HG02970 (cell line): ENCODE measurements around the gene TLR3.
"Not testable (repeated sequence)": the region's sequence is repeated elsewhere in the genome, so short reads cannot be mapped to it uniquely, and the experiment has no call there.

ENCODE experiments used
- ATAC-seq: cut with Tn5 transposase; IDR thresholded peaks from one replicate; pipeline ENCODE4 v1.9.1; 2021; ENCODE audit warnings: mild to moderate bottlenecking, moderate library complexity, moderate number of reproducible peaks; ENCODE audit not compliant: unreplicated experiment, low FRiP score

TLR3 gene

DNA sequence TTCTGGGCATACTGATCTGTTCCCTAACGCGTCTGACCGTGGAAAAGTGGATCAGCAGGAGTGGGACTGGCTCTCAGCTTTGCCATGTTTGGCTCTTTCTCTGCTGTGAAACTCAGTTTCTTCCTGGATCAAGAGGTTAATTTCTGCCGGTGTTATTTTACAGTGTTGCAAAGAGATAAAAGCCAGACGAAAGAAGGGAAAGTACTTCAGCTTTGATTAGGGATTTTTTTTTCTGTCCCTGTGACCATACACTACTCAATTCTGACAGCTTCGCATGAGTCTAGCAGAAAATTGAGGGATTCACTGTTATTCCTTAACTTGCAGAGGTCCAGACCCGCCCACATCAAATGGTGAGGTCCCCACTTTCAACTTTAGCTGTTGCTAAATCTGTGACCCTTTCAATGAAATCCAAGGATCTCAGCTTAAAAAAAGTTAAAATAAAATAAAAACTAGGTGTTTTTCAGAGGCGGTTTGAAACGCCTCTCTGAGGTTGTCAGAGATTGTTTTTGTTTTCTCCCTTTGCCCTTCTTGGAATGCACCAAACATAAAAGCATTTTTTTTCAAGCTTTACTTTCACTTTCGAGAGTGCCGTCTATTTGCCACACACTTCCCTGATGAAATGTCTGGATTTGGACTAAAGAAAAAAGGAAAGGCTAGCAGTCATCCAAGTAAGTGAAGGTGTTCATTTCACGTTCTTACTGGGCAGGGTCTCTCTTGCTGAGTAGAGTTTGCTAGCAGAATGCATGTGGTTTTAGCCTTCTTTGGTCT is at the start of gene TLR3:
Gene TLR3, plus strand, starts transcription at position 576 of the 768 bp plus-strand sequence. CDS start 7,464 bp downstream, outside the sequence.
- ATAC-seq = no peak

GRCh38 chr4:186019269-186019668 is 49.7 kb upstream of the TLR3 start:
- ATAC-seq = no peak

DNA sequence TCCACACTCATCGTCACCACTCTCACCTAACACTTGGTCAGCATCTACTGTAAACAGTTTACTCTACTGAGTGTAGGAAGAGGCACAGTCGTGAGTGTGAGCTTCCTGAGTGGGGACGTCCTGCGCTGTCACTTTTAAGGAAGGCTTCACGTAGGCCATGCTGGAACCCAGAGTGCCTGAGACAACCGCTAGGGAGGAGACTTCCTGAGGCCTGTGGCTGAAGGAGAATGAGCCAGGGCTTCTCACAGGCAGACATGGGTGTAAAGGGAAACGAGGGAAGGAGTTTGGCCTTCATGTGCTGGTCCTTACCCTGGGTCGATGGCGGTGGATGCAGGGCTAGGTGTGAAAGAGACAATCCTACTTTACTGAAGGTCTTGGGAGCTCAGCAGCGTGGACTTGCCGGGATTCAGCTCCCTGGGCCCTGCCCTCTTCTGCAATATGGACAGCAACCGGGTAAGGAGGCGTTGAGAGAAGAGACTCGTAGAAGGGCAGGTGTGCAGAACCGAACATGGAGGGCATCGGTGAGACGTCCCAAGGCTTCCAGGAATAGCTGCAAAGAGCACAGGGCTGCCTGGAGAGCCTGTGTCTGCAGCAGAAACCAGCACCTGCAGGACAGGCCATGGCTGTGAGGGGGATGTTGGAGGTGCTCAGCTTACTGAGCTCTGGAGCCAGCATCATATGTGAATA is 48.7 kb upstream of the TLR3 start:
- ATAC-seq = no peak

DNA sequence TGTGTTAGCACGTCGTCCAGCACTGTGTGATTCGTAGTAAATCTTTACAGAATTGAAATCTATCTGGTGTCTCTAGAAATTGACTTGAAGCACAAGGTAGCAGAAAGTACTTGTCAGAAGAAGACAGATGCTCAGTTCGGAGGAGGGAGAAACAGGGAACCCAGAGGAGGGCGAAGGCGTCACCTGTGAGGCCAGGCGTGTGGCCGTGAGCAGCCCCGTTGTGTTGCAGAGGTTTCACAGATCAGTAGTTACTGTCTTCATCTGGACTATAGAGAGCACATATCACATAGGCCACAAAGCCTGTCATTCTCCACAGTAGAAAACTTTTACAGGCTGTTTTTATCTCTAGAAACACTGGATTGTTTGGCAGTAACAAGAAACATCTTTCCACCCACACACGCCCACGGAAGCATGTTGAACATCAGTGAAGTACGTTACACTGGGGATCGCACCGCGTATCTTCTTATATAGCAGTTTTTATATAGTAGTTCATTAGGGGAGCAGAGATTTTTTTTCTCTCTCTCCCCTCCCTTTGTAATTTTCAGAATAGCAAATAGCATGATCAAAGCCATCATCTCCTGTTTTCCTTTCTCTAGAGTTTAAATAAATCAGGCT is 48.1 kb upstream of the TLR3 start:
- no peak for ATAC-seq

DNA sequence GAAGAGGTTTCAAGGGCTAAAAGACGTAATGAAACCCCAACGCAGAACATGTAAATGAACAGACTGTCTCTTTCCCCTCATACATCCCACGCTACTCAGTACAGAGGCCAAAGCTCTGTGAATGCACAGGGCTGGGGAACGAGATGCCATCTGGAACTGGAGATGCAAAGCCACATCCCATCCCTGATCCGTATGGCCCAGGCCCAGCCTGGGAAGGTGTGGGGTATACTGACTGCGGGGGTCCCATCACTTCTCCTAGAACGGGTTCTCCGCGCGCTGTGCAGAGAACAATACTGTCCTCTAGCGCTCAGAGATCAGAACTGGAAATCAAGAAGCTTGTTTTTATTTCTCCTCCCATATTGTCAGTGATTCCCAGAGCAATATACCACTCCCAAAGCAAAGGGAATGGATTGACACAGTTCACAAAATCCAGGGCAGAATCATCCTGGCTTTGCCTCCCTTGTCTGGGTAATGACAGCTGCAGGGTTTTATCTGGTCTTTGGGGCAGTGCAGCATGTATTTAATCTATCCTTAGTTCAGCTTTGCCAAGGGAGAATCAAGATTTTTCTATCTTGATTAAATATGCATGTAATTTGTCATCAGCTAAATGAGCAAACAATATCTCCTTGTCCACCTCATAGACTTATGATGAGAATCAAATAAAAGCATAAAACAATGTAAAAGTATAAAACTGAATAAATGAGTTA is 47.3 kb upstream of the TLR3 start:
- no peak for ATAC-seq

DNA sequence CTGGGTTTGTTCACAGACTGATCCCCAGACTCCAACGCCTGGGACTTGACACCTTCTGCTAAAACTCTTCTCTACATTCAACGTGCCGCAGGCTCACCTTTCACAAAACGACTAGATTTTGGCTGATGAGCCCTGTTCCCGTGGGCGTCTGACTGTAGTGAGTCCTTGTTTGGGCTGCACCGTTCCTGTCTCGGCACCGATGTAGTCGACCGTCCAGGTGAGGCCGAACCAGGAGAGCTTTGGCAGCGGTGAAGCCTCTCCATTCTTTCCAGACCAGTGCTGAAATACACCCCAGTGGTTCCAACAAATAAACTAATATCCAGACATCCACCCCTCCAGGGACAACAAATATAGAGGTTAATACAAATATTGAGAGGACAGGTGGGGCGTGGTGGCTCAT is 45.0 kb upstream of the TLR3 start:
- ATAC-seq = no peak

GRCh38 chr4:186024637-186025407 is 44.1 kb upstream of the TLR3 start:
- ATAC-seq = no peak

DNA sequence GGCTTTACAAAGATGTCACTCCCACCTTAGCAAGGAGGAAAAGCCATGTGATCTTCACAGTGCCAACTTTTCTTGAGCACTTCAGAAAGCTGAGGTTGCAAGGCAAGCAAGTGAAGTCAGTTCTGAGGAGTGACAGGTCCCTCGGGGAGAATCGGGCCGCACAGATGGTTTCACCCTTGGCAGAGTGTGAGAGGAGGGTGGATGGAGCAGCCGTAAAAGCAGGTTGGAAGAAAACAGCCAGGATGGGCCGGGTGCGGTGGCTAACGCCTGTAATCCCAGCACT is 43.6 kb upstream of the TLR3 start:
- ATAC-seq = no peak

DNA sequence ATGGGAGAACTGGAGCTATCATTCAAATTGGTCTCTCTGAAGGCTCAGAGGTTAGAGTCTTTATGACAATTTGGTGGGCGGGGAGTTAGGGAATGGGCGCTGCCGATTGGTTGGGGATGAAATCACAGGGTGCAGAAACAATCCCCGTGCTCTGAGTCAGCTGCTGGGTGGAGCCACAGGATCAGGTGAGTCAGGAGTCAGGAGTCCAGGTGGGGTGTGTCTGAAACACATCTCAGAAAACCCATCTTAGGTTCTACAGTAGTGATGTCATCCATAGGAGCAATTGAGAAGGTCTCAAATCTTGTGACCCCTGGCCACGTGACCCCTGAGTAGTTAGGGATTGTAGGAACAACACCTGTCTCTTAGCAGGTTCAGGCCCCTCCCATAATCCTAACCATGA is 41.6 kb upstream of the TLR3 start:
- no peak for ATAC-seq

DNA sequence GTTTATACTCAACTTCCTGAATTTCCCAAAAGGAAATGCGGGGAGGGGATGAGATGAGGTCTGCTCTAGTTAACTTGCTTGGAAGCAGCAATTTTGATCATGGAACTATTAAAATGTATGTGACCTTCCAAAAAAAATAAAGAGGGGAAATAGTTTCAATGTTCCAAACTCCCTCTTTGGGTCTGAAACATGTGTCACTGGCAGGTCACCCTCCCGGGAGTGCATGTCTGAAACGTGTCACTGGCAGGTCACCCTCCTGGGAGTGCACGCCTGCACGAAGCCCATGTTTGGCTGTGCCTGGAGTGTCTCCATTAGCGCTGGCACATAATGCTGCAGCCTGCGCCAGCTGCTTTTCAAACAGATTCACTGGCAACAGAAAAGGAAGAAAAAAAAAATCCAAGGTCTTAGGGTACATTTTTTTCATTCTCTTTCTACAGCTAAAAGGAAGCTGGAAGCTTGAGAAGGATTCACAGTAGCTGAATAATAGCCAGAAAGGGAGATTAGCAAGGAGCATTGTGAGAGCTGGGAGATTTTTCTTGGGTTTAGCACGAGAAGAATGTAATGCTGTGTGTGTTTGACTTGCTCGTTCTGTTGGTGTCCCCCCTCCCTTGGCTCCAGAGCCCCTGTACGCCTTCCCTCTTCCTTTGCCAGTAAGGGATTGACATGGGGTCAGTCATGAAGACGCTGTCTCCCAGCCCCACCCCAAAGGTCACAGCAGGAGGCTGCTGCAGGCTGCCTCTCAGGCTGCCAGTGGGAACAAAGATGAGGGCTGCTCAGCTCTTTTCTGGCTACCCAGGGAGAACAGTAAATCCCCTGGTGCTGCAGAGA is 39.2 kb upstream of the TLR3 start:
- no peak for ATAC-seq

GRCh38 chr4:186030399-186030775 is 38.6 kb upstream of the TLR3 start:
- no peak for ATAC-seq

DNA sequence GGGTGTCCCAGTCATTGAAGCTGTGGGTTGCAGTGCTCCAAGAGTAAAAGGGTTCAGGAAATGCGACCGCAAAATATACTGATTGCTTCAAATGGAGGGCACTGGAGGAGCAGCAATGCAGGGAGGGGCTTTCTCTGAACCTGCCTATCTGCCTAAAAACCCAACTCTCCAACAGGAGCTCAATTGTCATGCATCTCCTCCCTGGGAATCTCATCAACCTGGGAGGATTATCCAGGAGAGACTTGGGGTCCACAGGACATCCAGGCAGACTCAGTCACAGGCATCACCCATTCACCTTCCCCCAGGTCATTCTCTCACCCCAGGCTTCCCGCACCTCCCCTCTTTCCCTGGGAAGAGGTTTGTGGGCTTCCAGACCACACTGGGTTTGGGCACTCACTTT is 38.2 kb upstream of the TLR3 start:
- ATAC-seq = no peak

- no peak for ATAC-seq
Observed at GRCh38 chr4:186032259-186032658, 36.7 kb upstream of the TLR3 start.

- no peak for ATAC-seq
Observed at GRCh38 chr4:186033027-186033426, 35.9 kb upstream of the TLR3 start.

DNA sequence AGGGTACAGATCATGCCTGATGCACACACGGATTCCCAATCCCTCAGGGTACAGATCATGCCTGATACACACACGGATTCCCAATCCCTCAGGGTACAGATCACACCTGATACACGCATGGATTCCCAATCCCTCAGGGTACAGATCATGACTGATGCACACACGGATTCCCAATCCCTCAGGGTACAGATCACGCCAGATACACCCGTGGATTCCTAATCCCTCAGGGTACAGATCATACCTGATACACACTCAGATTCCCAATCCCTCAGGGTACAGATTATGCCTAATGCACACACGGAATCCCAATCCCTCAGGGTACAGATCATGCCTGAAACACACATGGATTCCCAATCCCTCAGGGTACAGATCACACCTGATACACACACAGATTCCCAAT is 34.3 kb upstream of the TLR3 start:
- ATAC-seq = not testable (repeated sequence)

DNA sequence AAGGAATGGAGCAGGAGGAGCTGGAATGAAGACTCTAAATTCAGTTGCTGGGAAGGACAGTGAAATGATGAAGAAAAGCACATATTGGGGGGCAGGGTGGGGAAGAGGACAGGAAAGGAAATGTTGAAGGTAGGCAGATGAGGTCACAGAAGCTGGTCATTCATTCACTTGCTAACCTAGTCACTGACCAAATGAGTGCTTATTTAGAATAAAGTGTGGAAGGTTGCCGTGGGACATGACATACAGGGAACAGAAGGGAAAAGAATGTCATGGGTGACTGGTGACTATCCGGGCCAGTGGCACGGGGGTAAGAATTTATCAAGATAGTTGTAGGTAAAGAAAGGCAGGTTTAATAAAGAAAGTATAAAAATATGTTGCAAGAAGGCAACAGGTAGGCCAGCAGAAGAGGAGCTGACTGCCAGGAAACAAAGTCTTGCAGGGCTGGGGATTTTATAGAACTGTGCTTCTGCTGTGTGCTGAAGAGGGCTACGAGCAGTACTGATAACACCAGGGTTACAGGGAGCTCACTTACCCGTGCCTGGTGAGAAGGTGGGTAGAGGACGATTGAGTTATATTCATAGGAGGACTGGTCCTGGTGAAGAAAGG is 31.9 kb upstream of the TLR3 start:
- no peak for ATAC-seq

GRCh38 chr4:186037692-186038658 is 31.0 kb upstream of the TLR3 start:
- no peak for ATAC-seq

DNA sequence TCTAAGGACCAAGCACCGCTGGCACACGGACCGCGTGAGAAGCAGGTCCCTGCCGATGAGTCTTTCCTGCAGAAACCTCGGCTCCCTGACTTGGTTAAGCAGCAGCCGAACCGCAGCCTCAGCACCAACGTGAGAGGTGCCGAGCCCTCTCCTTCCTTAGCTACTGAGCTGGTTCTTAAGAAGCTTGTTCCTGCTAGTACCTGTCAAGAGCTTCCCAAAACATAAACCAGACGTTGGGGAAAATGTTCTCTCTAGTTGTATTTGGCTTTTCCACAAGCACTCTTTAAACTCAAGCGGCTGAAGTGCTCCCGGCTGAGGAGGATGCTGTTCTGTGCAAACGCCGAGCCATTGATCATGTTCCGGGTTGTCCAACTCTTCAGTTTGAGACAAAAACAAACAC is 29.3 kb upstream of the TLR3 start:
- ATAC-seq = no peak
